GM23248 (cell line): Measurements from ENCODE around the gene ZNF778.
"Not testable (repeated sequence)": the region's sequence is repeated elsewhere in the genome, so short reads cannot be mapped to it uniquely, and the experiment has no call there.

Experiments used
- EZH2 ChIP-seq: fragments of 200-600 bp; sonication (generic); IDR thresholded peaks from 2 replicates; pipeline ENCODE4 v1.6.1; 2018; ENCODE audit warnings: antibody characterized with exemption, mild to moderate bottlenecking; ENCODE audit not compliant: insufficient read depth, poor library complexity, severe bottlenecking
- EZH2phosphoT487 ChIP-seq: fragments of 200-600 bp; sonication (generic); IDR thresholded peaks from 2 replicates; pipeline ENCODE4 v1.6.1; 2018; ENCODE audit warnings: antibody characterized with exemption, moderate library complexity, mild to moderate bottlenecking, low read depth; ENCODE audit not compliant: insufficient read depth

DNA sequence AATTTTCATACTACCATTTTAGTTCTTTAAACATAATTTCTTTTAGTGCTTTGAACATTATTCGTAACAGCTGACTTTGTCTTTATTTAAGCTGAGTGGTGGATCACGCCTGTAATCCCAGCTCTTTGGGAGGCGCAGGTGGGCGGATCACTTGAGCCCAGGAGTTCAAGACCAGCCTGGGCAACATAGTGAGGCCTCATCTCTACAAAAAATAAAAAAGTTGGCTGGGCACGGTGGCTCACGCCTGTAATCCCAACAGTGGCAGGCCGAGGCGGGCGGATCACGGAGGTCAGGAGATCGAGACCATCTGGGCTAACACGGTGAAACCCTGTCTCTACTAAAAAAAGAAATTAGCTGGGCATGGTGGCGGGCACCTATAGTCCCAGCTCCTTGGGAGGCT, 42.4 kb downstream of the ZNF778 start:
- TF ChIP-seq EZH2phosphoT487, EZH2: not testable (repeated sequence)
